ENCODE results near the gene C13orf46.
"Not testable (repeated sequence)": the region's sequence is repeated elsewhere in the genome, so short reads cannot be mapped to it uniquely, and the experiment has no call there.

C13orf46 gene

DNA sequence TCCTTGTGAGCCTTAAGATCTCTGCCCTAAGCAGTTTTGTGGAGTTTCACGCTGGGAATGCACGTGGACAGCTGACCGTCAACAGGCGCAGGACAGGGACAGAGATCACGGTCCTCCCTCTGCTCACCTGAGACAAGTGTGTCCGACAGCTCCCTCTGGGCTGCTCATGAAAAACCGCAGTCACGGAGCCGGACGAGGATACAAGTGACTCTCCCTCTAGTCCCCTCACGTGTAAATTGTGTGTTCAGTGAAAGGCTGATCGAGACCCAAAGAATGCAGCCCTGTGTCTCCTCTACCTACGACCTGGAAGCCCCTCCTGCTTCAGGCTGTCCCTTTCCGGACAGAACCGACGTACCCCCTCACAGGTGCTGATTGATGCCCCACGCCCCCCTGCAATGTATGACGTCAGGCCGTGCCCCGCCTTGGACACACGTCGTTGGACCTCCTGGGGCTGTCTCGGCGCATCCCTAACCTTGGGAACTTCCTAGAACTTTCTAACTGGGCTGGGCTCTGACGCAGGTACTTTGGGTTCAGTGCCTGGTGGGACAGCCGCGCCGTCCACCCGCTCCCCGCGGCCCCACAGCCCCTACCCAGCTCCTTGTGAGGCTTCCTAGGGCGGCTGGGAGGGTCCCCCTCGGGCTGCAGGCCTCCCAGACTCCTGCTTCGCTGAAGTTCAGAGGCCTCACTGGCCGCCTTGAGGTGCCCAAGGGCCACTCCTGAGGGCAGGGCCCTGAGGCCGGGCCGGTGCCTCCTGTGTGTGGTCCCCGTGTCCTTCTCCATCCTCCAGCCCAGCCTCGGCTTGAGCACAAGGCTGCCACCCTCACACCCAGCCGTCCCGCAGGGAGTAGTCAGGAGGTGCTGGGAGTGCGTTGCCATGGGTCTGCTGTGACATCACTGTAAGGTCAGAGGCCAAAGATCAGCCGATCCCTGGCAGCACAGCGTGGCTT is at the start of gene C13orf46:
C13orf46 (minus strand) TSS at position 859 of the 947 bp plus-strand sequence; CDS start at position 780, 79 bp downstream.
- FAIRE-seq (no peak), DNase-seq (ENCODE audit: low spot score) (no peak)

DNA sequence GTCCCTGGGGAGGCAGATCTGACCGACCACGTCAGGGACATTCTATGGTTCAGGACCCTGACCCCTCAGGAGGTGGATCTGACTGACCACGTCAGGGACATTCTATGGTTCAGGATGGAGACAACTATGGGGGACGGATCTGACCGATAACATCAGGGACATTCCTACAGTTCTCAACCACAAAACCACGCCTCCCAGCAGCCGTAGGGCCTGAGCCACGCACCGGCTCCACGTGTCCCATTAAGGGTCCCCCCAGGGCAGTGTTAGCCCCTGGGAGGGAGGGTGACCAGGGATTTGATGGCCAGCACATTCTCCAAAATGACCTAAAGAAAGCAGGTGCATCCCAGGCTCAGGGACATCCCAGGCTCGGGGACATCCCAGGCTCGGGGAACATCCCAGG is 49.0 kb upstream of the C13orf46 start:
- FAIRE-seq (no peak), DNase-seq (ENCODE audit: low spot score) (no peak)

DNA sequence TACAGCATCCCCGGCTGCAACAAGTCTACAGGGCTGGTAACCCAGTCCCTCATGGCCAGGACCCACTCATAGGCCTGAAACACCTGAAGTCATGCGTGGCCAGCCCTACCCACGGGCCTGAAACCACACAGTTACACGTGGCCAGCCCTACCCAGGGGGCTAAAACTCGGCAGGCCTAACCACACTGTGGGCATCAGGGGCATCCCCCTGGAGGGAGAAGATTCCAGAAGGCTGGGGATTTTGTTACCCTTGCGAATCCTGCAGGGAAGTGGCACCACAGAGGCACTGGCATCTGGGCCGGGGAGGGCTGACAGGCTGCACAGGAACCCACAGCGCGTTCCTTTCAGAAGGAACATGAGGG is 48.4 kb upstream of the C13orf46 start:
- FAIRE-seq: no peak
- no peak for DNase-seq (ENCODE audit: low spot score)

DNA sequence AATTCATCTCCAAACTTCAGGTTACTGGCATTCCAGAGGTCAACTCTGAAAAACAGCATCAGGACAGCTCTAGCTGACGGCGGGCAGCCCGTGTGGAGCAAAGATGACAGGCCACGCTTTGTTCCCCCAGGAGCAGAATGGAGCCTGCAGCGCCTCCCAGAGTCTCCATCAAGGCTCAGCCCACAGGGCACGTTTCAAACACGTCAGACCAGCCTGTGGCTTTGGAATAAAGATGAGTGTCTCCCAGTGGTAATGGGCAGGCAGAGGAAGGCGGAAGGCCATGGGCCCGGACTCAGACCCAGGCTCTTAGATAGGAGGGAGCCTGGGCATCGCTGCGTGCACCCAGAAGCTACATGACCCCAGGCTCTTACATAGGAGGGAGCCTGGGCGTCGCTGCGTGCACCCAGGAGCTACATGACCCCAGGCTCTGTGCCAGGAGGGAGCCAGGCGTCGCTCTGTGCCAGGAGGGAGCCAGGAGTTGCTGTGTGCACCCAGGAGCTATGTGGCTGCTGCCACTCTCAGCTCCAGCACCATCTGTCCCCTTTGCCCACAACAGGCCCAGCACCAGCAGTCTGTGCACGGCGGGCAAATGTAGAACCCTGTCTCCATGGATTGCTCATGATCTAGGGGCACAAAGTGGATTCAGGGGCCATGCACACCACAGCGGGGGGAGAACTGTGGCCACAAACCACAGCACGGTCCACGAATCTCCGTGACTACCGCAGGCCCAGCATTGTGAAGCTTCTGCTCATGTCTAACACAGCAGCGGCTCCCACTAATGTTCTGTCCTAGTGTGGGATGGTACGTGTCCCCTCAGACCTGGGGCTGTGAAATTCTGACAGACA is 47.8 kb upstream of the C13orf46 start:
- no peak for FAIRE-seq
- no peak for DNase-seq (ENCODE audit: low spot score)

DNA sequence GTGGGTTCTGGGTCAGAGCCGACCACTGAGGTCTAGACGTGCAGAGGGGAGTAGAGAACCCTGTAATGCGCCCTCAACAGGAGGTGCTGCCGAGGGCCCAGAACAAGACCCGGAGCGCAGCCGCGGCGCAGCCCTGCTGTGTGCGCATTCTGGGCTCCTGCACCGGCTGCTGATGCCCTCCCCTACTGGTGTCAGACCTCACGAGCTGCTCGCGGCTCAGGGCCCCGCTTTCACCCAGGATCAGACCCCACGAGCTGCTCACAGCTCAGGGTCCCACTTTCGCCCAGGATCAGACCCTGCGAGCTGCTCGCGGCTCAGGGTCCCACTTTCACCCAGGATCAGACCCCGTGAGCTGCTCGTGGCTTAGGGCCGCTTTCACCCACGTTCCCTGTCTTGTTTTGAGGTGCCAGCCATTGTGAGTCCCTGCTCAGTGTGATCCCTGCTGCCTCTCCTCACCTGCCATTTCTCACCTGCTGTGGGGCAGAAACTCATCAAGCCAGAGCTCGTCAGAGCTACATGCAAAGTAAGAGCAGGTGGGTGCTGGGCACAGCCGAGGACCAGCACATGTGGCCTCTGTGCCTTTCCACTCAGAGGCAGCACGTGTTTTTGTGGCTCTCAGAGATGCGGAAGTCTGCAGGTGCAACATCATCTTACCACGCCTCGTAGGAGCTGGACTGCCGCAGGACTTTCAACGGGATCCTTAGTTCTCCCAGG is 47.0 kb upstream of the C13orf46 start:
- DNase-seq (ENCODE audit: low spot score) (no peak), FAIRE-seq (no peak)

DNA sequence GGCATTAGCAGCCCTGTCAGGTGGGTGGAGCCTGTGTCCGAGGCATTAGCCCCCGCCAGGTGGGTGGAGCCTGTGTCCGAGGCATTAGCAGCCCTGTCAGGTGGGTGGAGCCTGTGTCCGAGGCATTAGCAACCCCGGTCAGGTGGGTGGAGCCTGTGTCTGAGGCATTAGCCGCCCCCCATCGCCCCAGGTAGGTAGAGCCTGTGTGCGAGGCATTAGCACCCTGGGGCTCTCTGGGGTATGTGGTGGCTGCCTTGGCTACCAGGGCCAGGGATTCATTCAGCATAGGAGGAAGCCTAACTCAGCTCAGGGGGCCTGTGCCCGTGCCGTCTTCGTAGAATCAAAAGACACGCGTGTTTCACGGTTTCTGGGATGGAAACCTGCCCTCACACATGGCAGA is 46.3 kb upstream of the C13orf46 start:
- FAIRE-seq; DNase-seq (ENCODE audit: low spot score): not testable (repeated sequence)

DNA sequence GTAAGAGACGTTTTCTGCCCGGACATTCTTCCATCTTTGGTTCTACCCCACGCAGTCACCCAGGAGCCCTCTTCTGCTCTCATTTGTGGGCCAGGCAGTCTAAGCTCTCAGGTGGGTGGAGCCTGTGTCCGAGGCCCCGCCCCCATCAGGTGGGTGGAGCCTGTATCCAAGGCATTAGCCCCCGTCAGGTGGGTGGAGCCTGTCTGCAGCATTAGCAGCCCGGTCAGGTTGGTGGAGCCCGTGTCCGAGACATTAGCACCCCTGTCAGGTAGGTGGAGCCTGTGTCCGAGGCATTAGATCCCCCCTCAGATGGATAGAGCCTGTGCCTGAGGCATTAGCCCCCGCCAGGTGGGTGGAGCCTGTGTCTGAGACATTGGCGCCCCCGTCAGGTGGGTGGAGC is 45.5 kb upstream of the C13orf46 start:
- DNase-seq (ENCODE audit: low spot score): no peak
- no peak for FAIRE-seq

DNA sequence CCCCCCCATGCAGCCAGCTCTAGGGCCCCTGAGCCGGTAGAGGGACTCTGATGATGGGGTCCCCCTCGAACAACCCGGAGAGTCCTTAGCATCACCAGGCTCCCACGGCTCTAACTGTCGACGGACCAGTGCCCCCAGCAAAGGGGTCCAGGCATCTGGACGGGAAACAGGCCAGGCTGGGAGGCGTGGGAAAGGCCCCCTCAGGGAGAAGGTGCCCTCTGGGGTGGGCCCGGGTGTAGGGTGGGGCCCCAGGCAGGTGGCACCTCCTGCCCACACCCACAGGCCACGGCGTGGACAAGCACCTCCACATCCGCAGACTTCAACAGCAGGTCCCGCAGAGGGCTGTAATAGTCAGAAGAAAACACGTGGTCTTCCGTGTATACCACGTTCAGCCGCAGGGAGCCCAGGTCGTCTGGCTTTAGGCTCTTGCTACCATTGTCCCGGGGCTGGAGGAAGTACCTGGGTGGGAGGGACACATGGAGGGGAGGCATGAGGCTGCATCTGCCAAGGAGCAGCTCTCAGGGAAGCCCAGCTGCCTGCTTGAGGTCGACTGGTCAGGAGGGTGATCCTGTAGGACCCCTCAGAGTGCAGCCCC is 44.7 kb upstream of the C13orf46 start:
- FAIRE-seq (no peak), DNase-seq (ENCODE audit: low spot score) (no peak)

DNA sequence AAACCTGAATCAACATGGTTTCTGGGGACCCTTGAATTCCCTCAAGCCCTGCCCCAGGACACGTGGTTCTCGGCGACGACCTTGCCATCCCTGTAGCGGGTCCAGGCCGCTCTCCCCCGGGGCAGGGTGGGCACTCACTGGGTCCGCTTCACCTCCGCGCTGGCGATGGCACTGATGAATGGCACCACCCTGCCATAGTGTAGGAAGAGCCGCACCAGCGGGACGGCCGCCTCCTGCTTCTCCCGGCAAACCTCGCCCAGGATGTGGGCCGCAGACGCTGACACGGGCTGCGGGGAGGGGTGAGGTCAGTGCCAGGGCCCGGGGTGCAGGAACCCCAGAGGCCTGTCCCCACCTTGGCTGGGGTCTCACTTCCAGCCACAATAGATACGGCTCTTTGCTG is 44.1 kb upstream of the C13orf46 start:
- DNase-seq (ENCODE audit: low spot score): no peak
- FAIRE-seq: no peak

DNA sequence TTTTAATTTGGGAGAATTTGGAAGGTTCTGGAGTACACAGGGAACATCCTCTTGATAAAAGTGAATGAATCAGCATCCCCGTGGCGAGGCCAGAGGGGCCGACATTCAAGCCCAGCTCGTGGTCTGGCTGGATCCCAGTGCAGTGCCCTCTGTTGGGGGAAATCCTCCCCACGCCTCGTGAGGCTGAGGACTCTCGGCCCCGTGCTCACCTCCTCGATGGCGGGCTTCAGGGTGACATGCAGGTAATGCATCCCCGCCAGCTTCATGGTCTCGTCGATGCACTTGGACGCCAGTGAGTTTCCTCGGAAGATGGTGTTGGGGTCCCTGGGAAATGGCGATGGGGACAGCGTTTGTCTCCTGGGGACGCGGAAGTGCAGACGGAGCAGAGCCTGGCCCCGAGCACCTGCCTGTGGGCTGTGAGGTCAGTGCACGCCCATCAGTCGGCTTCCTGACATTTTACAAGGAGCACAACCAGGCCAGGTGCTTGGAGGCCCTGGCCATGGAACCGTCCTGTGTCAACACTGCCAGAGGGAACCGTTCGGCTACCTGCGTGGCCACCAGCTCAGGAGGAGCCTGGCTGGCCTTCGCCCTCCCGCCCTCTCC is 43.3 kb upstream of the C13orf46 start:
- no peak for FAIRE-seq
- no peak for DNase-seq (ENCODE audit: low spot score)

DNA sequence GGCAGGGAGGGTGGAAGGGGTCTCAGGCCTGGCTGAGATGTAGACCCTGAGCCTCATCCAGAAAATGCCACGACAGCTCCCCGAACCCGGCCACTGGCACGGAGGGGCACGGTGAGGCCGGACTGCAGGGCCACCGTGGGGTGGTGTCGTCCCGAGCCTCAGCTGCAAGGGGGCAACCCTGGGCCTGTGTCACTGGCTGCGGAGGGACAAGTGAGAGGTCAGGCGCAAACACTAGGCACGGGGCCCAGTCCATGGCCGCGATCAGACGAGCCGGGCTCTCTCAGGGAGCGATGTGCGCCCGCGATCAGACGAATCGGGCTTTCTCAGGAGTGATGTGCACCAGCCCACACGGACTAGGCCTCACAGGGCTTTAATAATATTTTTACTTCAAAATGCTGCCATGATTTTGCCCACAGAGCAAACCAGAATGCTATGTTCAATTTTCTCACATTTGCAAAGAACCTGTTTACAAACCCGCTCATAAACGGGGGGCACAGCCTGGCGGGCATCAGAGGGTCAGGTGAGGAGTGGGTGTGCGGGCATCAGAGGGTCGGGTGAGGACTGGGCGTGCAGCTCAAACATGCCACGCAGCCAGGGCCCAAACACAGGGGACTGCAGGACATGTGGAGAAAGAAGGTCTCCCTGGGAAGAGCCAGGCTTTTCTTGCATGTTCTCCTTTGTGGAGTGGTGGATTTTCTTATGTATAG is 42.6 kb upstream of the C13orf46 start:
- DNase-seq (ENCODE audit: low spot score) (no peak), FAIRE-seq (no peak)

DNA sequence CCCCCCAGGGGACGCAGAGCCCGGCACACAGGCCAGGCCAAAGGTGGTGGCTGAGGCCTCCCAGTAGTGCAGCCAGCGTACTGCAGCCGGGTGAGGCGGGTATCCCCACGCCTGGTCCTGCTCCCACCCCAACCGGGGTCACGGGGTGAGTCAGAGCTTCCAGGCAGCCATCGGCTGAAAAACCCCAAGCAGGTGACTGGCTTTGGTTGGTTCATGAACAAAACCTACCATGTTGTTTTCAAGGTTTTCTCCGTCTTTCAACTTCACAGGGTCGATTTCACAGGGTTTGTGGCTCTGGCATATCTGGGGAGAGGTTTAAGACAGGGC is 42.1 kb upstream of the C13orf46 start:
- FAIRE-seq (no peak), DNase-seq (ENCODE audit: low spot score) (no peak)

DNA sequence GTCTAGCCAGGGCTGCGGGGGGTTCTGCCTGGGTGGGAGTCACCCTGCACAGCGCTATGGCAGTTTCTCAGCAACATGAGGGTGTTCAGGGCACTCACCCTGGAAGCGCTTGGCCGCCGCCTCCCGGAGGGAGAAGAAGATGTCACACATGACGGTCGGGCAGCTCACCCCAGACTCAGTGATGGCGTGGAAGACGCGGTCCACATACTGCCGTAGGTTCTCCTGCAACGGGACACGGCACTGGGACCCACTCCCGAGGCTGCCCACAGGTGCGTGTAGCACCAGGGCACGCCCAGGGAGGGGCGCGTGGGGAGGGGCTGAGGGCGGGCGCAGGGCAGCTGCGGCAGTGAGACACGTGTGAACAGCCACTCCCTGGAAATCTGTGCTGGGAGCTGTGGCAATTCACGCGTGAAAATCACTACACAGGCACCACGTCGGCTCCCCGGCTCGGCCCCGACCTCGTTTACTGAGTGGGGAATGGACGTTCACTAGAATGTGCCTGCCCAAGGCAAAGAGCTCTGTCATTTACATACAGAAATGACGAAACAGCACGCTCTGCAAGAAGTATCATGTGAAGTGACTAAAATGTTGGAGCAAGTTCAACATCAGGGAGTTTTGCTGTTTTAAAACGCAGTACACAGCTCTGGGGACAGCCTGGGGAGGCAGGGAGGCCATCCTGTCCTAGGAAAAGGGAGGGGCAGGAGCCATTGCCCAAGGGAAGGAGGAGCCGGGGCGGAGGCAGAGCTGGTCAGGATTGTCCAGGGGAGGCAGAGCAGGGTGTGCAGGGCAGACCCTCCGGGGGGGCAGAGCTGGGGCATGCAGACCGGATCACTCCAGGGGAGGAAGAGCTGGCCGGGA is 41.5 kb upstream of the C13orf46 start:
- FAIRE-seq (no peak), DNase-seq (ENCODE audit: low spot score) (no peak)

DNA sequence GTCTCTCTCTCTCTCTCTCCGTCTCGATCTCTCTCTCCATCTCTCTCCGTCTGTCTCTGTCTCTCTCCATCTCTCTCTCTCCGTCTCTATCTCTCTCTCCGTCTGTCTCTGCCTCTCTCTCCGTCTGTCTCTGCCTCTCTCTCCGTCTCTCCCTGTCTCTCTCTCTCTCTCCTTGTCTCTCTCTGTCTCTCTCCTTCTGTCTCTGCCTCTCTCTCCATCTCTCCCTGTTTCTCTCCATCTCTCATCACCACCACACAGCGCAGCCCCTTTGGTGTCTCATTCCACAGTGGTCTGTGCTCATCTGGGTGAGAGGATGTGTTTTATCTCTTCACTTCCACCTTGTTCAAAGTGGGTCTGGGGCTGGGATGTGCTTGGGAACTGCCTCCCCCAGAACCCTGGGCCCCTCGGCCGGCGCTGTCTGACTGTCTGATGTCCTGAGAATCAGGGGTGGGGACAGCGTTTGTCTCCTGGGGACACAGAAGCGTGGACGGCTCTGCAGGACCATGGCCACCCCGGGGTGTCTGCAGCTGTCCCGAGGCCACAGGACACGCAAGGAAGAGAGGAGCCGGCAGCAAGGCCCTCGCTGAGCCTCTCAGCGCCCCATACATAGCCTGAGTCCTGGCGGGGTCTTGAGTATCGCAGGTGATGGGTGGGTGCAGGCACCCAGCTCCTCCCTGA is 40.2 kb upstream of the C13orf46 start:
- DNase-seq (ENCODE audit: low spot score) (no peak), FAIRE-seq (no peak)

DNA sequence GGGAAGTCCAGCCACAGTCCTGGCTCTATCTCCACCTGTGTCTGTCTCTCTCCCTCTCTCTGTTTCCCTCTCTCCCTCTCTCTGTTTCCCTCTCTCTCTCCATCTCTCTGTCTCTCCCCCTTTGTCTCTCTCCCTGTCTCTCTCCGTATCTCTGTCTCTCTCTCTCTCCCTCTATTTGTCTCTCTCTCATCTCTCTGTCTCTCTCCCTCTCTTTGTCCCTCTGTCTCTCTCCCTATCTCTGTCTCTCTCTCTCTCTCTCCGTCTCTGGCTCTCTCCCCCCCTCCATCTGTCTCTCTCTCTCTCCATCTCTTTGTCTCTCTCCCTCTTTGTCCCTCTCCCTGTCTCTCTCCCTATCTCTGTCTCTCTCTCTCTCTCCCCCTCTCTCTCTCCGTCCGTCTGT is 39.5 kb upstream of the C13orf46 start:
- FAIRE-seq (no peak), DNase-seq (ENCODE audit: low spot score) (no peak)

DNA sequence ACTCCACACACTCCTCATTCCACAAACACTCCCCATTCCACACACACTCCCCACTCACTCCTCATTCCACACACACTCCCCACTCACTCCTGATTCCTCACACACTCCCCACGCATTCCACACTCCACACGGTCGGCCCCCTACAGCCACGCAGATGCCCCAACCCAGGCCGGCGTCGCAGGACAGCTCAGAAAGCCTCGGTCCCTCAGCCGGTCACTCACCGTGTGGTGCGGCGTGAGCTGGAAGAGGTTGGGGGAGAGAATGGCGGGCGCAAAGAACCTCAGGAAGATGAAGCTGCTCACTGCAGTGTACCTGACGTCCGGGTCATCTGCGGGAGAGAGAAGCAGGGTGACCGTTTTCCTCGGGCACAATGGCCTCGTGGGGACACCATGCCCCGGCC is 39.0 kb upstream of the C13orf46 start:
- DNase-seq (ENCODE audit: low spot score) (no peak), FAIRE-seq (no peak)

DNA sequence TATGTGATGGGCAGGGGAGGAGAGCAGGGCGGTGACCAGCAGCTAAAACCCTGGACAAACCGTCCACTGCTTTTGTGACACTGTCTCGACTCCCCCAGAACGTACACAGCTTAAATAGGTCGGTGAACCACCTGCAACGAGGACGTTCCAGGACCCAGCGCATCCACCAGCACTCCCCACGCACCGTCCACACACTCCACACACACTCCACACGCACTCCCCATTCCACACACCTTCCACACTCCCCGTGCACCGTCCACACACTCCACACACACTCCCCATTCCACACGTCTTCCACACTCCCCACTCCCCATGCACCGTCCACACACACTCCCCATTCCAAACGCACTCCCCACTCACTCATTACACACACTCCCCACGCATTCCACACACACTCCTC is 38.3 kb upstream of the C13orf46 start:
- no peak for FAIRE-seq

DNA sequence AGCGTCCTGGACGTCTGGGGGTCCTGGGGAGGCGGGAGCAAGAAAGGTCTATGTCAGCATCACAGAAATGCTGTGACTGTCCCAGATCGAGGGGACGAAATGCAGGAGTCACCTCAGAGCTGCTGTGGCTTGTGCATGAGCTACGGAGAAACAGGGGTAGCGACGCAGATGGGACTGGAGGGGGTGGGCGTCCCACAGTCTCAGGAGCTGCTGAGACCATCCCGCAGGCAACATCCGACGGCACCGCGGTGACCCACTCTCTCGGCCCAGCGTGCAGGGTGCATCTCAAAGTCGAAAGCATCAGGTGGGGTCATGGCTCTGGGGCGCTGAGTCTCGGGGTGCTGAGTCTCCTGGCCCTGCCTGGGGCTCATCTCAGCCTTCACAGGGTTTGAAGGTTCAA is 37.4 kb upstream of the C13orf46 start:
- FAIRE-seq: no peak
- no peak for DNase-seq (ENCODE audit: low spot score)

More for the DNA sequence above, 38.3 kb upstream of the C13orf46 start:
- DNase-seq (ENCODE audit: low spot score): no peak

Measured in RCC 7860 (cell line).